HEK293 (cell line): ENCODE measurements around the gene ACSL3.

Source experiments
- CTCF ChIA-PET: fragments of 350-600 bp; formaldehyde crosslinking; extraction: SDS; loops from one replicate; lab custom pipeline; 2021; ENCODE audit warnings: antibody characterized with exemption; lab: Yijun Ruan, JAX
- POLR2A ChIA-PET: fragments of 300-600 bp; formaldehyde crosslinking; extraction: SDS; loops from one replicate; lab custom pipeline; 2020; ENCODE audit warnings: antibody characterized with exemption, inconsistent platforms; lab: Yijun Ruan, JAX
- H3K27ac ChIP-seq: fragments of 200-500 bp; sonication (Bioruptor generic); 2 replicates; pipeline ENCODE4 v1.5.1; 2014; ENCODE audit warnings: low read depth, low read length, control low read depth, inconsistent platforms; ENCODE audit errors: extremely low read depth
- H3K36me3 ChIP-seq, 2 experiments: fragments of 200-500 bp in 1 of 2; sonication (Bioruptor generic) in 1 of 2; 1 replicate in 1 of 2; 2 replicates in 1 of 2; pipeline ENCODE4 v1.5.1; 2014 to 2017; ENCODE audit warnings: inconsistent platforms in 2 of 2, low read length in 2 of 2; ENCODE audit not compliant: control insufficient read depth in 2 of 2, insufficient read depth in 1 of 2
- H3K4me1 ChIP-seq: fragments of 200-500 bp; sonication (Bioruptor generic); 2 replicates; pipeline ENCODE4 v1.5.1; 2014; ENCODE audit warnings: mild to moderate bottlenecking, low read length, inconsistent platforms; ENCODE audit not compliant: control insufficient read depth, insufficient read depth
- H3K4me3 ChIP-seq: 2 replicates; pipeline ENCODE4 v1.5.1; 2011; ENCODE audit warnings: low read depth, mild to moderate bottlenecking, control low read depth, low read length, moderate library complexity
- H3K9me3 ChIP-seq: fragments of 200-500 bp; sonication (Bioruptor generic); 2 replicates; pipeline ENCODE4 v1.5.1; 2014; ENCODE audit warnings: low read depth, low read length, inconsistent platforms; ENCODE audit not compliant: control insufficient read depth, insufficient read depth
- BCL11B ChIP-seq: fragments of 450-650 bp; formaldehyde crosslinking; IDR thresholded peaks from 2 replicates; pipeline ENCODE4 v1.5.1; 2016; ENCODE audit warnings: low read depth, missing biosample characterization, missing genetic modification characterization
- IKZF3 ChIP-seq: fragments of 450-650 bp; IDR thresholded peaks from 2 replicates; pipeline ENCODE4 v1.5.0; 2018; ENCODE audit warnings: missing biosample characterization, mild to moderate bottlenecking, missing genetic modification characterization, moderate library complexity
- MZF1 ChIP-seq: fragments of 450-650 bp; formaldehyde crosslinking; IDR thresholded peaks from 2 replicates; pipeline ENCODE4 v1.5.1; 2017; ENCODE audit warnings: missing biosample characterization, missing genetic modification characterization, borderline replicate concordance
- ZBTB21 ChIP-seq: fragments of 450-650 bp; formaldehyde crosslinking; IDR thresholded peaks from 2 replicates; pipeline ENCODE4 v1.5.1; 2017; ENCODE audit warnings: missing biosample characterization, missing genetic modification characterization
- ZNF10 ChIP-seq: fragments of 450-650 bp; formaldehyde crosslinking; IDR thresholded peaks from 2 replicates; pipeline ENCODE4 v1.5.1; 2017; ENCODE audit warnings: missing biosample characterization, missing genetic modification characterization
- ZNF121 ChIP-seq: fragments of 450-650 bp; formaldehyde crosslinking; IDR thresholded peaks from 2 replicates; pipeline ENCODE4 v1.5.1; 2016; ENCODE audit warnings: missing biosample characterization, missing genetic modification characterization
- ZNF138 ChIP-seq: fragments of 450-650 bp; formaldehyde crosslinking; IDR thresholded peaks from 2 replicates; pipeline ENCODE4 v1.5.1; 2016; ENCODE audit warnings: missing biosample characterization, missing genetic modification characterization, borderline replicate concordance
- ZNF140 ChIP-seq: fragments of 450-650 bp; formaldehyde crosslinking; IDR thresholded peaks from 2 replicates; pipeline ENCODE4 v1.5.1; 2016; ENCODE audit warnings: missing biosample characterization, missing genetic modification characterization
- ZNF366 ChIP-seq: fragments of 450-650 bp; formaldehyde crosslinking; conservative IDR thresholded peaks from 2 replicates; pipeline ENCODE4 v1.5.1; 2016; ENCODE audit warnings: missing biosample characterization, missing genetic modification characterization
- ZNF837 ChIP-seq: fragments of 450-650 bp; formaldehyde crosslinking; IDR thresholded peaks from 2 replicates; pipeline ENCODE4 v1.5.1; 2016; ENCODE audit warnings: missing biosample characterization, missing genetic modification characterization
- TF ChIP-seq, protein P1 (sequence below): fragments of 450-650 bp; formaldehyde crosslinking; IDR thresholded peaks from 2 replicates; pipeline ENCODE4 v1.5.1; 2016; ENCODE audit warnings: missing biosample characterization, missing genetic modification characterization
- TF ChIP-seq, protein P2 (sequence below): fragments of 450-650 bp; formaldehyde crosslinking; IDR thresholded peaks from 2 replicates; pipeline ENCODE4 v1.5.1; 2016; ENCODE audit warnings: missing biosample characterization, missing genetic modification characterization
- TF ChIP-seq, protein P3 (sequence below): fragments of 450-650 bp; IDR thresholded peaks from 2 replicates; pipeline ENCODE4 v1.5.1; 2018; ENCODE audit warnings: missing biosample characterization, missing genetic modification characterization

The ACSL3 gene

DNA sequence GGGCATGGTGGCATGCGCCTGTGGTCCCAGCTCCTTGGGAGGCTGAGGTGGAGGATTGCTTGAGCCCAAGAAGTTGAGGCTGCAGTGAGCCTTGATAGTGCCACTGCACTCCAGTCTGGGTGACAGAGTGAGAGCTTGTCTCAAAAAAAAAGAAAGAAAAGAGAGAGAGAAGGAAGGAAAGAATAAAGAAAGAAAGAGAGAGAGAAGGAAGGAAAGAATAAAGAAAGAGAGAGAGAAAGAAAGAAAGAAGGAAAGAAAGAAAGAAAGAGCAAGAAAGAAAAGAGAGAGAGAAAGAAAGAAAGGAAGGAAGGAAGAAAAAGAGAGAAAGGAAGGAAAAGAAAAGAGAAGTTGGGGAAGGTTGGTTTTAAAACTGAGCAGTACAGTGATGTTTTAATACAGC, 49.0 kb upstream of the ACSL3 start:
- ChIA-PET POLR2A (no interaction called here), CTCF (interaction anchor here (0.5 kb wide), 1 partner anchor 24 kb away, joined by 4 read pairs; no protein-coding TSS in a partner anchor)
- Histone ChIP-seq H3K27ac (no peak overlapping the region), H3K36me3 (no peaks in the 10 kb centered on the region), H3K4me1 (peaks cover 9% of the 10 kb centered on the region; the same call in 1 of the 2 replicates), H3K4me3 (no peak overlapping the region), H3K9me3 (no peaks in the 10 kb centered on the region)
- TF ChIP-seq ZNF366 (tag by site-specific recombination) (peak; percentile 72), IKZF3 (tag by site-specific recombination) (no peak)

DNA sequence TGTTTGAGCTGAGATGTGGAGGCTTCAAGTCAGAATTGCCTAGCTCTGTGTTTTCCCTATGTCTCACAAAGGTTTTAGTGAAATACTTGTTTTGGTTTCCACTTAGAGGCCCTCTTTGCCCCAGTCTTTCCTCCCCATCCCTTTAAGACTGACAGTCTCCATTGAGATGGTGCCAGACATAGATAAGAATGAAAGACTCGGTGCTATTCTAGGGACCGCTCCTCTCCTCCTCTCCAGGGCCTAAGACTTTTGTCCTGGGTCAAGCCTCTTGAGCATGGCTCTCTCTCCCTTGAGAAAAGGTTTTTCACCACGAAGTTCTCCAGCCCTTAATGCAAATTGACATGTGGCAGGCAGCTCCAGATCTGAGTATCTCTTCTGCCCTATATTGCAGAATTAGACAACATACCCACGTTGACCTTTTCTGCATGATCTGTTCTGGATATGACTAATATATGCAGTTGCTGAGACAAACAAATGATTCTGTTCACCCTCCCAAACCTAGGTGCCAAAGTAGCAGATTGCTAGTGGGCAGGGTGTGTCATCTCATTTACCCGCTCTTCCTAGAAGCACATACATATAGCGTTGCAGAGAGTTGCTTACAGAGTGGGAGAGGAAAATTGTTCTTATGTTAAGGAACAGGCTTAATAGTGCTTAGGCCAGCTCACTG, 47.5 kb upstream of the ACSL3 start:
- no peak overlapping the region for H3K4me3 ChIP-seq
- POLR2A ChIA-PET: no interaction called here
- no peak for TF ChIP-seq MZF1 (tag by site-specific recombination)
- TF ChIP-seq, all 188 proteins: peak for 0
- H3K36me3 ChIP-seq: no peaks in the 10 kb centered on the region
- no peaks in the 10 kb centered on the region for H3K4me1 ChIP-seq
- no peaks in the 10 kb centered on the region for H3K9me3 ChIP-seq
- CTCF ChIA-PET: interaction anchor here (1.0 kb wide), 1 partner anchor 16 kb away, joined by 4 read pairs; no protein-coding TSS in a partner anchor
- H3K27ac ChIP-seq: no peak overlapping the region

DNA sequence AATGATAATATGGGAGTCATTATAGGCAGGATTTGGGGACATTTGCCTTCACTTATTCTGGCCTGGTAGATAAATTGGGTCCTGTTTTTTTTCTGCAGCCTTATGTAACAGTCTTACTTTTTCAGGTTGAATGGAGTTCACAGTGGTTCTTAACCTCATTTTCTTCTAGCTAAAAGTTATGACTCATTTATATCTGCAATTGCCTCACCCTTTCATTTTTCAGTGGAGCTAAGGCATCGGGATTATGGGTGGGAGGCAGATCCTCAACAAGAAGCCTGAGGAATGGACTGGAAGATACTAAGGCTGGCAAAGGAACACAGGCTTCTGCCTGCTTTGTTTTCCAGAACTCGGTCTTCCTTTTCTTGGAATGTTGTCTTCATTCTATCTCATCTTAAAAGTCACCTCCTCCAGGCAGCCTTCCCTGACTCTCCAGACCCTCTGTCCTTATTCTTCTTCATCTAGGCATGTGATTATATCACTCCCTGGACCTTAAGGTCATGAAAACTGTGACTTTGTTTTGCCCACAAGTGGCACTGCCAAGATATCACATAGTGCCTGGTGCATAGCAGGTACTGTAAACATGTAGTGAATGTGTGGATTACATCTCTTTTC, 41.0 kb upstream of the ACSL3 start:
- CTCF ChIA-PET: no interaction called here
- no peaks in the 10 kb centered on the region for H3K36me3 ChIP-seq
- no peak overlapping the region for H3K27ac ChIP-seq
- POLR2A ChIA-PET: interaction anchor here (0.5 kb wide), 1 partner anchor 1123 kb away, joined by 3 read pairs; no protein-coding TSS in a partner anchor
- H3K4me3 ChIP-seq: no peak overlapping the region
- TF ChIP-seq ZNF837 (tag by site-specific recombination) (no peak), IKZF3 (tag by site-specific recombination) (no peak), BCL11B (tag by site-specific recombination) (no peak), ZNF140 (no peak), ZNF121 (no peak), ZBTB21 (no peak), ZNF10 (tag by site-specific recombination) (no peak), ZNF138 (tag by site-specific recombination) (no peak)
- TF ChIP-seq, protein P1, sequence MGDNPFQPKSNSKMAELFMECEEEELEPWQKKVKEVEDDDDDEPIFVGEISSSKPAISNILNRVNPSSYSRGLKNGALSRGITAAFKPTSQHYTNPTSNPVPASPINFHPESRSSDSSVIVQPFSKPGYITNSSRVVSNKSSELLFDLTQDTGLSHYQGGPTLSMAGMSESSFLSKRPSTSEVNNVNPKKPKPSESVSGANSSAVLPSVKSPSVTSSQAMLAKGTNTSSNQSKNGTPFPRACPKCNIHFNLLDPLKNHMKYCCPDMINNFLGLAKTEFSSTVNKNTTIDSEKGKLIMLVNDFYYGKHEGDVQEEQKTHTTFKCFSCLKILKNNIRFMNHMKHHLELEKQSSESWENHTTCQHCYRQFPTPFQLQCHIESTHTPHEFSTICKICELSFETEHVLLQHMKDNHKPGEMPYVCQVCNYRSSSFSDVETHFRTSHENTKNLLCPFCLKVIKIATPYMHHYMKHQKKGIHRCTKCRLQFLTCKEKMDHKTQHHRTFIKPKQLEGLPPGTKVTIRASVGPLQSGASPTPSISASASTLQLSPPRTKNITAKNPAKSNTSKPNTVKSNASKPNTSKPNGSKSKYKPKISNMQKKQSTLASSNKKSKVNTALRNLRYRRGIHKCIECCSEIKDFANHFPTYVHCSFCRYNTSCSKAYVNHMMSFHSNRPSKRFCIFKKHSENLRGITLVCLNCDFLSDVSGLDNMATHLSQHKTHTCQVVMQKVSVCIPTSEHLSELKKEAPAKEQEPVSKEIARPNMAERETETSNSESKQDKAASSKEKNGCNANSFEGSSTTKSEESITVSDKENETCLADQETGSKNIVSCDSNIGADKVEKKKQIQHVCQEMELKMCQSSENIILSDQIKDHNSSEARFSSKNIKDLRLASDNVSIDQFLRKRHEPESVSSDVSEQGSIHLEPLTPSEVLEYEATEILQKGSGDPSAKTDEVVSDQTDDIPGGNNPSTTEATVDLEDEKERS (tag by site-specific recombination): no peak
- TF ChIP-seq, protein P2, sequence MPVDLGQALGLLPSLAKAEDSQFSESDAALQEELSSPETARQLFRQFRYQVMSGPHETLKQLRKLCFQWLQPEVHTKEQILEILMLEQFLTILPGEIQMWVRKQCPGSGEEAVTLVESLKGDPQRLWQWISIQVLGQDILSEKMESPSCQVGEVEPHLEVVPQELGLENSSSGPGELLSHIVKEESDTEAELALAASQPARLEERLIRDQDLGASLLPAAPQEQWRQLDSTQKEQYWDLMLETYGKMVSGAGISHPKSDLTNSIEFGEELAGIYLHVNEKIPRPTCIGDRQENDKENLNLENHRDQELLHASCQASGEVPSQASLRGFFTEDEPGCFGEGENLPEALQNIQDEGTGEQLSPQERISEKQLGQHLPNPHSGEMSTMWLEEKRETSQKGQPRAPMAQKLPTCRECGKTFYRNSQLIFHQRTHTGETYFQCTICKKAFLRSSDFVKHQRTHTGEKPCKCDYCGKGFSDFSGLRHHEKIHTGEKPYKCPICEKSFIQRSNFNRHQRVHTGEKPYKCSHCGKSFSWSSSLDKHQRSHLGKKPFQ (tag by site-specific recombination): no peak
- TF ChIP-seq, protein P3, sequence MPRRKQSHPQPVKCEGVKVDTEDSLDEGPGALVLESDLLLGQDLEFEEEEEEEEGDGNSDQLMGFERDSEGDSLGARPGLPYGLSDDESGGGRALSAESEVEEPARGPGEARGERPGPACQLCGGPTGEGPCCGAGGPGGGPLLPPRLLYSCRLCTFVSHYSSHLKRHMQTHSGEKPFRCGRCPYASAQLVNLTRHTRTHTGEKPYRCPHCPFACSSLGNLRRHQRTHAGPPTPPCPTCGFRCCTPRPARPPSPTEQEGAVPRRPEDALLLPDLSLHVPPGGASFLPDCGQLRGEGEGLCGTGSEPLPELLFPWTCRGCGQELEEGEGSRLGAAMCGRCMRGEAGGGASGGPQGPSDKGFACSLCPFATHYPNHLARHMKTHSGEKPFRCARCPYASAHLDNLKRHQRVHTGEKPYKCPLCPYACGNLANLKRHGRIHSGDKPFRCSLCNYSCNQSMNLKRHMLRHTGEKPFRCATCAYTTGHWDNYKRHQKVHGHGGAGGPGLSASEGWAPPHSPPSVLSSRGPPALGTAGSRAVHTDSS (tag by site-specific recombination): no peak
- H3K9me3 ChIP-seq: no peaks in the 10 kb centered on the region
- no peaks in the 10 kb centered on the region; the same call in 1 of the 2 replicates for H3K4me1 ChIP-seq
